HTERT RPE-1 (cell line): ENCODE measurements around the gene R3HDM2.
"Not testable (repeated sequence)": the region's sequence is repeated elsewhere in the genome, so short reads cannot be mapped to it uniquely, and the experiment has no call there.

ENCODE experiments used
- in situ Hi-C: fragments of 300-500 bp; cut with MboI; formaldehyde crosslinking; loops from 4 replicates; pipeline ENCODE4 v1.14.3; 2020; ENCODE audit warnings: low sequenced_read_pairs

The R3HDM2 gene

DNA sequence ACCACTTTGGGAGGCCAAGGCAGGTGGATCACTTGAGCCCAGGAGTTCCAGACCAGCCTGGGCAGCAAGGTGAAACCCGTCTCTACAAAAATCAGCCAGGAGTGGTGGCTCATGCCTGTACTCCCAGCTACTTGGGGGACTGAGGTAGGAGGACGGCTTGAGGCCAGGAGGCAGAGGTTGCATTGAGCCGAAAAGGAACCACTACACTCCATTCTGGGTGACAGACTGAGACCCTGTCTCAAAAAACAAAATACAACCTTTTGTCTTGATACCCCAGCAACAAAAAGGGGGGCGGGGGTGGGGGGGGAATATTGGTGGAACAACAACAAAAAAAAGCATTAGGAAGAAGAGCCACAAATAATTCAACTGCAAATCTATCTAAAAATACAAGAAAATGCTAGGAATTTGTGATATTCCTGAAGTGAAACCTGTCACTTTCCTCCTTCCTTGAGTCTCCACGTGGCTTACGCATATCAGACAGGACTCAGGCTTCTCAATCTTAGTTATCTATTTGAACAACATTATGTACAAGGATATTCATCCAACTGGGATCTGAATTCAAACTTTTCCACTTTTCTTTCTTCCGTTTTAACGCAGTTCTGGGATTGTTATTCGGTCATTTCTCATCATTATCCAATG is 1.3 kb downstream of the R3HDM2 start:
- in situ Hi-C loops: no loop called here

DNA sequence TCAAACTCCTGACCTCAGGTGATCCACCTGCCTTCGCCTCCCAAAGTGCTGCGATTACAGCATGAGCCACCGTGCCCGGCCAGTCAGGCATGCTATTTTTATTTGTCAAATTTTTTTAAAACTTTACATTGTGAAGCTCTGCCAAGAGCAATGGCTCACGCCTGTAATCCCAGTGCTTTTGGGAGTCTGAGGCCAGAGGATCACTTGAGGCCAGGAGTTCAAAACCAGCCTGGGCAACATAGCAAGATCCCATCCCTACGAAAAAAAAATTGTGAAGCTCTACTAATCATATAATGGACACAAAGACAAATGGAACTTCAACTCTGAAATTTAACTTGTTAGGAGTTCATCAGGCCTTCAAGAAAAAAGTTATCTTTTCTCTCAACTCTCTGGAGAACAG is 1.9 kb downstream of the R3HDM2 start:
- in situ Hi-C loops: no loop called here

DNA sequence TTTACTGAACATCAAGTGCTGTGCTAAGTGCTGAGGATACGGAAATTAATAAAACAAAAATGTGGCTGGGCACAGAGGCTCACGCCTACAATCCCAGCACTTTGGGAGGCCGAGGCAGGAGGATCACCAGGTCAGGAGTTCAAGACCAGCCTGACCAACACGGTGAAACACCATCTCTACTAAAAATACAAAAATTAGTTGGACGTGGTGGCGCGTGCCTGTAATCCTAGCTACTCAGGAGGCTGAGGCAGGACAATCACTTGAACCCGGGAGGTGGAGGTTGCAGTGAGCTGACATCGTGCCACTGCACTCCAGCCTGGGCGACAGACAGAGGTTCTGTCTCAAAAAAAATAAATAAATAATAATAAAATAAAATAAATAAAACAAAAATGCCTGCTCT is 3.9 kb downstream of the R3HDM2 start:
- in situ Hi-C loops: not testable (repeated sequence)

DNA sequence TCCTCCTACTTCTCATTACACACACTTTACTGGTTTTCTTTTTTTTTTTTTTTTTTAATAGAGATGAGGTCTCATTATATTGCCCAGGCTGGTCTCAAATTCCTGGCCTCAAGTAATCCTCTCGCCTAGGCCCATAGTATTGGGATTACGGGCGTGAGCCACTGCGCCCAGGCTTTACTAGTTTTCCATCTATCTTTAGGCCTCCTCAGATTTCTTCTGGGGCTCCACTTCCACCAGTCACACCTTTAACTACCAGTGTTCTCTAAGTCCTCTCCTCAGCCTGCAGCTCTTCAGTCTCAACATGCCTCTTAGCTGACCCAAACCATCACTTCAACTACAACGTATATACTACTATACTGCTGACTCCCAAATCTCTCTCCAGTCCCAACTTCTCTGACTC is 10.4 kb downstream of the R3HDM2 start:
- in situ Hi-C loops: no loop called here

DNA sequence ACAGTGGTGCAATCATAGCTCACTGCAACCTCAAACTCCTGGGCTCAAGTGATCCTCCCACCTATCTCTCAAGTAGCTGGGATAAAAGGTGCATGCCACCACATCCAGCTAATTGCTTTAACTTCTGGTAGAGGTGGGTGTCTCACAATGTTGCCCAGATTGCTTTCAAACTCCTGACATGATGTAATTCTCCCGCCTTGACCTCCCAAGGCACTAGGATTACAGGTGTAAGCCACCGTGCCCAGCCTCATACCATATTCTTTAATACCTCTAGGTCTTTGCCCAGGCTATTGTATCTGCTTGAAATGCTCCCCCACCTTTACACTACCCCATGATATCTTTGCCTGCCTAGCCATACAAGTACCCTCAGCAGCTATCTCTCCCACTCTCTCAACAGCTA is 11.3 kb downstream of the R3HDM2 start:
- in situ Hi-C loops: no loop called here

DNA sequence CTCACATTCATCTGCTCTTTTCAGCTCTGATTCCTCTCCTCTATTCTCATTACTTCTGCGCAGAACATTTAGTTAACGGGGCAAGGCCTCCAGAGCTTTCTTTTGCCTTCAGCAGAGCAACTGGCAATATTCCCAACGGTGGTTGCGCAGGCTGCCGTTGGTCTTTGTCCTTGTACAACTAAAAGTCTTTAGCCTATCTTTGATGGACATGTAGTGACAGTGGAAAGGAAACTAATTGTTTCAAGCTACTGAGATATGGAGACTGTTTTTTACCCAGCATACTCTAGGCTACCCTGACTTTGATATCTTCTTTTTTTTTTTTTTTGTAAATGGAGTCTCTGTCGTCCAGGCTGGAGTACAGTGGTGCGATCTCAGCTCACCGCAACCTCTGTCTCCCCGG is 12.6 kb downstream of the R3HDM2 start:
- in situ Hi-C loops: no loop called here

DNA sequence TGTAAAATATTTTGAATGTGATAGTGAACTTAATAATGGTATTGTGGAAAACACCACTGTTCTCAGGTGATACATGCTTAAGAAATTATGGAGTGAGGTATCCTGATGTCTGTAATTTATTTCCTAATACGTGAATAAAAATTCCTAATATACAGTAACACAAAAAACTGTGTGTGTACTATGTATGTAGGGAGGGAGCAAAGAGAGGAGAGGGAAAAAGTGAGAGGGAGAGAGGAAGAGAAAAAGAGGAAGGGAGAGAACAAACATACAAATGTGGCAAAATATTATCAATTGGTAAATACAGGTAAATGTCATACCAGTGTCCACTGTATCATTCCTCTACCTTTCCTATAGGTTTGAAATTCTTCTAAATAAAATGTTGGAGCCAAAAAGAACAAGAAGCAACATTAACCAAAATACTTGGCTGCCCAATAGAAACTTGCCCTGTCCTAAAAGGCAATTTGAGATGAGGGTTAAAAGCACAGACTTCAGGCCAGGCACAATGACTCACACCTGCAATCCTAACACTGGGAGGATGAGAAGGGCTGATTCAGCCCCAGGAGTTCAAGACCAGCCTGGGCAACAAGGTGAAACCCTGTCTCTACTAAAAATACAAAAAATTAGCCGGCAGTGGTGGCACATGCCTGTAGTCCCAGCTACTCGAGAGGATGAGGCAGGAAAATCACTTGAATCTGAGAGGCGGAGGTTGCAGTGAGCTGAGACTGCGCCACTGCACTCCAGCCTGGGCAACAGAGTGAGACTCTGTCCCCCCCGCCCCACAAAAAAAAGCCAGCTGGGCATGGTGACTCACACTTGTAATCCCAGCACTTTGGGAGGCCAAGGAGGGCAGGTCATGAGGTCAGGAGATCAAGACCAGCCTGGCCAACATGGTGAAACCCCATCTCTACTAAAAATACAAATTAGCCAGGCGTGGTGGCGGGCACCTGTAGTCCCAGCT is 14.5 kb downstream of the R3HDM2 start:
- in situ Hi-C loops: no loop called here

DNA sequence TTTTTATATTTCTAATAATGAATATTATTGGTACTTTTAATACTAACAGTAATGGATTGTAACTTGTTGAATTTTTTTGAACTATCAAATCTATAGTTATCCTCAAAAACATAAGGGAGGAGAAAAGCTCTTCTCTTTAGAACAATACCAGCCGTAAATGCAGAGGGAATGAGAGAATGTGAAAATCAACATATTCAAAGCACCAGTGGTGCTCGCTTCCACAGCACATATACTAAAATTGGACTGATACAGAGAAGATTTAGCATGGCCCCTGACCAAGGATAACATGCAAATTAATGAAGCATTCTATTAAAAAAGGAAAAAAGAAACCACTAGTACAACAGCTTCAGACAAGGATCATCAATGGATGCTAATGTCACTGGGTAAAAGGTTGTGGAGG is 15.8 kb downstream of the R3HDM2 start:
- in situ Hi-C loops: no loop called here

DNA sequence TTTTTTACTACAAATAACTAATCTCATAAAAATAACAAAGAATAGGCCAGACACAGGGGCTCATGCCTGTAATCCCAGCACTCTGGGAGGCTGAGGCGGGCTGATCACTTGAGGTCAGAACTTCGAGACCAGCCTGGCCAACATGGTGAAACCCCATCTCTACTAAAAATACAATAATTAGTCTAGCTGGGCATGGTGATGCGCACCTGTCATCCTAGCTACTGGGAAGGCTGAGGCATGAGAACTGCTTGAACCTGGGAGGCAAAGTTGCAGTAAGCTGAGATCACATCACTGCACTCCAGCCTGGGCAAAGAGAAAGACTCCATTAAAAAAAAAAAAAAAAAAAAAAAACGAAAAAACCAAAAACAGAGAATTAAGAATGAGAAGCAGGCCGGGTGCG is 16.7 kb downstream of the R3HDM2 start:
- in situ Hi-C loops: not testable (repeated sequence)

DNA sequence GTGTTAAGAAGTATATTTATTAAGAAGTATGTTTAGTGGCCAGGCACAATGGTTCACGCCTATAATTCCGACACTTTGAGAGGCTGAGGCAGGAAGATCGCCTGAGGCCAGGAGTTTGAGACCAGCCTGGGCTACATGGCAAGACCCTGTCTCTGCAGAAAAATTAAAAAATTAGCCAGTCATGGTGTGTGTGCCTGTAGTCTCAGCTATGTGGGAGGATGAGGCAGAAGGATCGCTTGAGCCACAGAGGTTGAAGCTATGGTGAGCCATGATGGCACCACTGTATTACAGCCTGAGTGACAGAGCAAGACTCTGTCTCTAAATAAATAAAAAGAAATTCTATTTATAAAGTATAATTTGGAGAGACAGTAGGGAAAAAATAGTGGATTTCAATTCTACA is 20.3 kb downstream of the R3HDM2 start:
- in situ Hi-C loops: no loop called here

DNA sequence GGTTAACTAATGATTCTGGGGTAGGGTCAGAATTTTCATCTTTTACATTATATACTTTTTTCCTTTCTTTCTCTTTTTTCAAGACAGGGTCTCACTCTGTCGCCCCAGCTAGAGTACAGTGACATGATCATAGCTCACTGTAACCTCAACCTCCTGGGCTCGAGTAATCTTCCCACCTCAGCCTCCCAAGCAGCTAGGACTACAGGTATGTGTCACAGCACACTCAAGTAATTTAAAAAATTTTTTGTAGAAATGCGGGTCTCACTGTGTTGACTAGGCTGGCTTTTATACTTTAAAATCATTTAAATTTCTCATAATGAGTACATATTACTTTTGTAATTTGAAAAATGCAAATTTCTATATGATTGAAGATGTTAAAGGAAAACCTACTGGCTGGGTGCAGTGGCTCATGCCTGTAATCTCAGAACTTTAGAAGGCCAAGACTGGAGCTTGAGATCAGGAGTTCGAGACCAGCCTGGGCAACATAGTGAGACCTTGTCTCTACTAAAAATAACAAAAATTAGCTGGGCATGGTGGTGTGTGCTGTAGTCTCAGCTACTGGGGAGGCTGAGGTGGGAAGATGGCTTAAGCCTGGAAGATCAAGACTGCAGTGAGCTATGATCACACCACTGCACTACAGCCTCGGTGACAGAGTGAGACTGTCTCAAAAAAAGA is 25.7 kb downstream of the R3HDM2 start:
- in situ Hi-C loops: no loop called here

DNA sequence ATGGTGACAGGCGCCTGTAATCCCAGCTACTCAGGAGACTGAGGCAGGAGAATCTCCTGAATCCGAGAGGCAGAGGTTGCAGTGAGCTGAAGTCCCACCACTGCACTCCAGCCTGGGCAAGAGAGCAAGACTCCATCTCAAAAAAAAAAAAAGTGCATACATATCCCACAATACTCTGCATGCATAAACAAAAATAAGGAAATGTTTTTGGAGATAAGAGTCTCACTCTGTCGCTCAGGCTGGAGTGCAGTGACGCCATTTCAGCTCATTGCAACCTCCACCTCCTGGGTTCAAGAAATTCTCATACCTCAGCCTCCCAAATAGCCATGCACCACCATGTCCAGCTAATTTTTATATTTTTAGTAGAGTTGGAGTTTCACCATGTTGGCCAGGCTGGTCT is 28.7 kb downstream of the R3HDM2 start:
- in situ Hi-C loops: not testable (repeated sequence)

DNA sequence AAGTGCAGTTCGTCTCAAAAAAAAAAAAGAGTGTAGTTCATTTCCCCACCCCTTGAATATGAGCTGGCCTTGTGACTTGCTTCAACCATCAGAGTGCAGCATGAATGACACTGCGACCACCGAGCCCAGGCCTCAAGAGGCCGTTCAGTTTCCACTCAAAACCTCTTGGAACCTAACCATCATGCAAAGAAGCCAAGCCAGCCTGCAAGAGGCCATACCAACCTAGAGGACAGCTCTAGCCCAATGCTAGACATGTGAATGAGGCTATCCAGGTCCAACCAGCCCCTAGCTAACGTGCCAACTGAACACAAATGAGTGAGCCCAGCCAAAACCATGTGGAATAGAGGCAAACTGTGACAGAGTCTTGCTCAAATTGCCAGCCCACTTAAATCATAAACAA is 29.7 kb downstream of the R3HDM2 start:
- in situ Hi-C loops: no loop called here

DNA sequence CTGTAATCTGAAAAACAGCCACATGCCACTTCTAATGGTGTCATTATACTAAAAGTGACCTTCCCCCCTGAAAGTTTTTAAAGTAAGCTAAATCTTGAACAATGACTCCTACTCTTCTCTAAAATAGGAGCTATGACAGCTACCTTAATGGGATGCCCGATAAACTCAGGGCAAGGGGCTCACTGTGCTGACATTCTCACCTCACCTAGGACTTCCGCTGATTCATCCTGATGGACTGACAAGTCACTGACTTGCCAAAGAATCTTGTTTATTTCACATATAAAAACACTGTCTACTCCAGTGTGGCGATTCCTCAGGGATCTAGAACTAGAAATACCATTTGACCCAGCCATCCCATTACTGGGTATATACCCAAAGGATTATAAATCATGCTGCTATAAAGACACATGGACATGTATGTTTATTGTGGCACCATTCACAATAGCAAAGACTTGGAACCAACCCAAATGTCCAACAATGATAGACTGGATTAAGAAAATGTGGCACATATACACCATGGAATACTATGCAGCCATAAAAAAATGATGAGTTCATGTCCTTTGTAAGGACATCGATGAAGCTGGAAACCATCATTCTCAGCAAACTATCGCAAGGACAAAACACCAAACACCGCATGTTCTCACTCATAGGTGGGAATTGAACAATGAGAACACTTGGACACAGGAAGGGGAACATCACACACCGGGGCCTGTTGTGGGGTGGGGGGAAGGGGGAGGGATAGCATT is 31.0 kb downstream of the R3HDM2 start:
- in situ Hi-C loops: not testable (repeated sequence)

DNA sequence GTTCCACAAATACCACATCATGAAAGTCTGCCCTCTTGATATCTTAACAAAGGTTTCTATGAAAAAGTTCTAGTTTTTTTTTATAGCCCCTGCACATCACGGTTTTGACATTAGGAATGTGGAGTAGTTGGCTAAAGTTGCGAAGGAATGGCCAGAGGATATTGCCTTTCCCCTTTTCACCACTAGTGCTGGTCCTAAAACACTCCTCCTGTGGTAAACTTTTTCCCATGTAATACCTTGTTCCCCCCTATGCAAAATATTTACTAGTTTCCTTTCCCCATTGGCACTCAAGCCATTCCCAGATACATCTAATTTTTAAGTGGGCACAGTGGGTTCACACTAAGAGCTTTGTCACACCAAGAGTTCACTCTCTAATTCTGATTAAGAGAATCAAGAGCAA is 33.4 kb downstream of the R3HDM2 start:
- in situ Hi-C loops: no loop called here

DNA sequence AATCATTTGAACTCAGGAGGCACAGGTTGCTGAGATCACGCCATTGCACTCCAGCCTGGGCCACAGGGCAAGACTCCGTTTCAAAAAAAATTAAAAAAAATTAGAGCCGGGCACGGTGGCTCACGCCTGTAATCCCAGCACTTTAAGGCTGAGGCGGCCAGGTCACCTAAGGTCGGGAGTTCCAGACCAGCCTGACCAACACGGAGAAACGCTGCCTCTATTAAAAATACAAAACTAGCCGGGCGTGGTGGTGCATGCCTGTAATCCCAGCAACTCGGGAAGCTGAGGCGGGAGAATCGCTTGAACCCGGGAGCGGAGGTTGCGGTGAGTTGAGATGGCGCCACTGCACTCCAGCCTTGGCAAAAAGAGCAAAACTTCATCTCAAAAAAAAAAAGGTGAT is 35.7 kb downstream of the R3HDM2 start:
- in situ Hi-C loops: no loop called here

DNA sequence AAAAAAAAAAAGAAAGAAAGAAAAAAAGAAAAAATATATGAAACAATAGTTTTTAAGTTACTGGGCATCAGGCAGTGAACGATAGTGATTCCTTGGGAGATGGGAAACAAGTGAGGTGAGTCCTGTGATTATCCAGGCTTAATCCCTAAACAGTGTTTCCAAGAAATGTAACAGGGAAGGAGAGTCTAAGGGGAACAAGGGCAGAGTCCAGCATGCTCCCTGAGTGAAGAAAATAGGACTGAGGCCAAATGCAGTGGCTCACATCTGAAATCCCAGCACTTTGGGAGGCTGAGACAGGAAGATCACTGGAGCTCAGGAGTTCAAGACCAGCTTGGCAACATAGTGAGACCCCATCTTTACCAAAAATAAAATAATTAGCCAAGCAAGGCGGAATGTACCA is 40.7 kb downstream of the R3HDM2 start:
- in situ Hi-C loops: no loop called here

DNA sequence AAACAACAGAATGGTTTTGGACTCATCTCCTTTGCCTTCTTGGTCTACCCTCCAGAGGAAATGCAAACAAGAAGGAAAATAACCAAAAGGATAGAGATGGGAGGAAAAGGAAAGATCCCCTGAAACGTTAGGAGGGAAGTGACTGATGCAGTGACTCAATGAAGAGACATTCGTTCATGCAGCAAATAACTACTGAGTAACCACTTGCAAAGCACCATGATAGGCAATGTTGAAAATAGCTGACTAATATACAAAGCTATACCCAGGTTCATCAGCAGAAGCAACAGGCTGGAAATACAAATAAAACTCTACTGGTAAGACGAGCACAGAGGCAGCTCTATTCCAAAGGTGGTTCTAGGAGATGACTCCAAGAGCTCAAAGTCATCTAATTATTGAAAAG is 41.8 kb downstream of the R3HDM2 start:
- in situ Hi-C loops: no loop called here

DNA sequence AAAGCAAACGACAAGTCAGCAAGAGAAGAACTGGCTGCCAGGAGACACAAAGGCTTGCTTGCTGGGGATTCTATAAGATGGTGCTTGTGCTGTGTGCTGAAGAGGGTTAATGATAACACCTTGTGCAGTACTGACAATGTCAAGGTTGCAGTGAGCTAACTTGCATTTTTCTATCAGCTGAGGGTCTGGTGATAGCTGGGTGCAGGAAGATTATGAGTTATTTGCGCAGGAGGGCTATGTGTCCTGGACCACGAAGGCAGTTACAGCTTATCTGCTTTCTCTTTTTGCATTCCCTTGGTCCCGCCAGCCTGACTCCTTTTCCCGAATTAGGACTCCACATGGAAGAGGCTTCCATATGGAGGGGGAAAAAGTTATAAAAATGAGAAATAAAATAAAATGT is 42.4 kb downstream of the R3HDM2 start:
- in situ Hi-C loops: no loop called here

DNA sequence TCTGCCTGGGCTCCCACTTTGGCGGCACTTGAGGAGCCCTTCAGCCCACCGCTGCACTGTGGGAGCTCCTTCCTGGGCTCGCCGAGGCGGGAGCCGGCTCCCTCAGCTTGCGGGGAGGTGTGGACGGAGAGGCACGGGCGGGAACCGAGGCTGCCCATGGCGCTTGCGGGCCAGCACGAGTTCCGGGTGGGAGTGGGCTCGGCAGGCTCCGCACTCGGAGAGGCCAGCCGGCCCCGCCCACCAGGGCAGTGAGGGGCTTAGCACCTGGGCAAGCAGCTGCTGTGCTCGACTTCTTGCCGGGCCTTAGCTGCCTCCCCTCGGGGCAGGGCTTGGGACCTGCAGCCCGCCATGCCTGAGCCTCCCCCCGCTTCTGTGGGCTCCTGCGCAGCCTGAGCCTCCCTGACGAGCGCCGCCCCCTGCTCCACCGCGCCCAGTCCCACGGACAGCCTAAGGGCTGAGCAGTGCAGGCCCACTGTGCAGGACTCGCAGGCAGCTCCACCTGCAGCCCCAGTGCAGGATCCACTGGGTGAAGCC is 44.6 kb downstream of the R3HDM2 start:
- in situ Hi-C loops: no loop called here

DNA sequence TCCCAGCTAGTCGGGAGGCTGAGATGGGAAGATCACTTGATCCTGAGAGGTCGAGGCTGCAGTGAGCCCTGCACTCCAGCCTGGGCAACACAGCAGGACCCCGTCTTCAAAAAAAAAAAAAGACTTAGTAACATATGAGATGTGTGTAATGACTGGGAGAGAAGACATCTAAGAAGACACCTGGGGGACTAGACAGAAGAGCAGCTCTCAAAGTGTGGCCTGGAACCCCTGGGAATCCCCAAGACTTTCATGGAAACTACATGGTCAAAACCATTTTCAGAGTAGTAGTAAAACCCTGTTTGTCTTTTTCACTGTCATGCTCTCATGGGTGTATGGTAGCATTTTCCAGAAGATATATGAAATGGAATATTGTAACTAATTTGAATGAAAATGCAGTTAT is 45.3 kb downstream of the R3HDM2 start:
- in situ Hi-C loops: no loop called here
